ENCODE data around the gene ADPRH.

- TF ChIP-seq CTCF (IDR thresholded peaks at IDR 0.05) (no peak), POLR2A (IDR thresholded peaks at IDR 0.05) (no peak)
These were observed 39.8 kb downstream of the ADPRH start for GRCh38 chr3:119619094-119619493.

All from body of pancreas (tissue), 4 donors.